Right ventricle myocardium superior (tissue), 1 donor: Measurements from ENCODE around the gene BACH2. TPM values are rescaled to one million over a fixed set of nuclear protein-coding genes. Genes with fewer than 3 reads are reported as not detected.

ENCODE experiments used
- ATAC-seq: fragments of 200-7000 bp; cut with Tn5 transposase; one replicate; pipeline ENCODE4 v1.9.1; 2020; ENCODE audit warnings: mild to moderate bottlenecking; ENCODE audit not compliant: poor library complexity
- DNase-seq: peaks from one replicate; pipeline ENCODE4 v3.0.0-alpha.2; 2020
- intact Hi-C: fragments of 100-400 bp; cut with DNase I; formaldehyde crosslinking; loops from one replicate; pipeline ENCODE4 v1.11.2; 2022
- total RNA-seq: library from RNA; stranded (reverse); fragmentation: NEBNext Ultra II Directional; extraction: Animal tissue kit (Norgen Biotek cat#: 25700); gene quantifications from one replicate; pipeline ENCODE4 v1.2.1, GENCODE V29; 2021
- donor health status: DM: no; HTN: yes; CAD: no; lungs with severe emphysema.

Gene BACH2
- total RNA-seq, 1 donor from 2014 or later = 1.9 TPM

DNA sequence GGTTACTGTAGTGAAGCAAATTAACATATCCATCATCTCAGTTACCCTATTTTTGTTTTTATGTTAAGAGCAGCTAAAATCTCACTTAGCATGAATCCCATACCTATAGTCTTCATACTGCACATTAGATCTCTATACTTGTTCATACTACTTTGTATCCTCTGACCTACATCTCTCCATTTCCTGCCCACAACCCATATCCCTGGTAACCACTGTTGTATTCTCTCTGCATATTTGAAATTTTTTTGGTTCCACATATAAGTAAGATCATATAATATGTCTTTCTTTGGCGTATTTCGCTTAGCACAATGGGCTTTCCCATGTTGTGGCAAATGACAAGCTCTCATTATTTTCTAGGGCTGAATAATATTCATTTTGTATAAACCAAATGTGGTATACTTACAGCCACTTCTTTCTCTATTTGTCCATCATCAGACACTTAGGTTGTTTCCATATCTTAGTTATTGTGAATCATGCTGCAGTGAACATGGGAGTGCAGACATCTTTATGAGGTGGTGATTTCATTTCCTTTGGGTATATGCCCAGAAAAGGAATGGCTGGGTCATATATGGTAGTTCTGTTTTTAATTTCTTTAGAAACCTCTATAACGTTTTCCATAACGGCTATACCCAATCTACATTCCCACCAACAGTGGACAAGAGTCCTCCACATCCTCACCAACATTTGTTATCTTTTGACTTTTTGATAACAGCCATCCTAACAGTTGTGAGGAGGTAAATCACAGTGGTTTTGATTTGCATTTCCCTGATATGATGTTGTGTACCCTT lies 39.8 kb downstream of the BACH2 start:
- DNase-seq = no peak
- ATAC-seq = no peak
- intact Hi-C loops = no loop called here

- intact Hi-C loops = no loop called here
- ATAC-seq (no peak), DNase-seq (no peak)
These were observed 43.0 kb downstream of the BACH2 start for GRCh38 chr6:90253631-90254030.

DNA sequence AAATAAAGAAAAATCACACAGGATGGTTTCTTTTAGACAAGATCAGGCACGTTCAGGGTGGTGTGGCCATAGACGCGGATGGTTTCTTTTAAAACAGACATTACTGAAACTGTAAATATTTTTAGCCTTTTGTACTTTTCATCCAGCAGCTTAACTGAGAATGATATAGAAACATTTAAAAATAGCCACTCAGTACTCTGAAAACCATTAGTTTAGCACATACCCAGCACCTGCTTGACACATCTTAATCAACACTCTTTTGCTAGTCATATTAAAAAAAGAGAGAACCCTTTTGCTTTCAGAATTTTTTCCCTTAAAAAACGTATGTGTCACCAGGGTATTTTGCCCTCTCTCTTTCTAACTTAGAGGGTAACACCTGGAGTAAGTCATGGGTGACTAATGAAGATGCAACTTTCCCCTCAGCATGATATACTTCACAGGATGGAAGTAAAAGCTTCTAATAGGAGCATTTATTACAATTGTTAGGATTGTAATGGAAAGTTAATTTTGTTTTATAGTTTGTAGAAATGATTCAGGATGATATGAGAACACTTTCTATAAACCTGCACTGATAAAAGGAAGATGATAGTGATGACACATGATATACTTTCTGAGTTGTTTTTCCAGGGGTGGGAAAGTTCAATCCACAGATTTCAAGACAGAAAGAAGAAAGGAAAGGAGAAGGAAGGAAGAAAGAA lies 45.2 kb downstream of the BACH2 start:
- intact Hi-C loops = no loop called here
- DNase-seq (no peak), ATAC-seq (no peak)

- ATAC-seq = no peak
- DNase-seq = no peak
- intact Hi-C loops = no loop called here
These were observed 46.2 kb downstream of the BACH2 start for GRCh38 chr6:90250405-90250804.

DNA sequence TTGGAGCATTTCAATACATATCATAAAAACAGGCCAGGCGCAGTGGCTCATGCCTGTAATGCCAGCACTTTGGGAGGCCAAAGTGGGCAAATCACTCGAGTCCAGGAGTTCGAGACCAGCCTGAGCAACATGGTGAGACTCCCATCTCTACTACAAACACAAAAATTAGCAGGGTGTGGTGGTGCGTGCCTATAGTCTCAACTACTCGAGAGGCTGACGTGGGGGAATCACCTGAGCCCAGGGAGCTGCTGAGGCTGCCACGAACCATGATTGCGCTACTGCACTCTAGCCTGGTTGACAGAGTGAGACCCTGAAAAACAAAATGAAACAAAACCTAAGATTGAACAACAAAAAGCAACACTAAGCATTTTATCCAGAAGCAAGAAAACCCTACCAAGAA lies 47.2 kb downstream of the BACH2 start:
- ATAC-seq = no peak
- intact Hi-C loops = no loop called here
- no peak for DNase-seq

DNA sequence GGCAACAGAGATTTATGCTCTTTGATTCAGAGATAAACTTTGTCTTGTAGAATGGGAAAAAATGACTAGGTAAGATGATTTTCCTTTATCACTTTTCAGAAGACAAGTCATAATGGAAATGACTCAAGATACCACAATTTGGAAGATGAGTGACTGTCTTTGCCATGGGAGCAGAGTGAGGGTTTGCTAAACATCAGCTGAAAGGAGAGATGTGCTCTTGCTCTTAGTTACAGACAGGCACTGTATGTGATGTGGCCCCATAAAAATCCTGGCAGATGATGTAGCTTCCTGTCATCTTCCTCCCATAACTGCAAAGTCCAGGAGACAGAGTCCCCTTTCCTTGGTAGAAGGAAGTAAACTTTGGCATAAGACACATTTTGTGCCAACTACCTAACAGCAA lies 47.6 kb downstream of the BACH2 start:
- intact Hi-C loops = no loop called here
- ATAC-seq (no peak), DNase-seq (no peak)

- ATAC-seq = no peak
- no peak for DNase-seq
- intact Hi-C loops = no loop called here
These were observed 49.4 kb downstream of the BACH2 start for GRCh38 chr6:90247262-90247661.

GRCh38 chr6:90241229-90241880 lies 55.3 kb downstream of the BACH2 start:
- intact Hi-C loops = no loop called here
- no peak for ATAC-seq
- no peak for DNase-seq

GRCh38 chr6:90238496-90239266 lies 58.0 kb downstream of the BACH2 start:
- intact Hi-C loops = no loop called here
- ATAC-seq (no peak), DNase-seq (no peak)

DNA sequence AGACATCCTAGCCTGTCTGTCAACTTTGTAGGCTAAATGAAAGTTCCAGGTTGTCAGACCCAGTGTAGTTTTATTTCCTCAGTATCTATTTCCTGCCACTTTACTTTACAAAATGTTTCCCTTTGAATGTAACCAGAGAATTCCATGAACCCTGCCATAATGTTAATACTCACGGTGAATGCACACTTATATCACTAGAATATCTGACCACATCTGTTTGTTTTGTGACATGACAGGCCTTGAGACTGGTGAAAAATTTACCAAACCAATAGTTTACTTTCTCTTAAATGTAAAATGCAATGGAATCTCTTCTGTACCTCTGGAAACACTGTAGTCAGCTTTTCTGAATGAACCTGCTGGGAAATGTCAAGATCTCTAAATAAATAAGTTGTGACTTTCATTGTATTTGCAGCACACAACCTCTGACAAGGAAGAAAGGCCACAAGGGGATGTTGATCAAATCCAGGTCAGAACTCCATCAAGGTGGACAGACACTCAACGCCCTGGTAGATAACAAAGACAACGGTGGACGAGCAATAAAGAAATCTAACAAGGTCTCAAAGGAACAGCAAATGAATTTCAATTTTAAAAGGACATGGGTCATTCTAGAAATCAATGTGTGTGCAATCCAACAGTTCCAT lies 59.2 kb downstream of the BACH2 start:
- intact Hi-C loops = no loop called here
- ATAC-seq = no peak
- no peak for DNase-seq

- intact Hi-C loops = no loop called here
- ATAC-seq (no peak), DNase-seq (no peak)
These were observed 62.6 kb downstream of the BACH2 start for GRCh38 chr6:90233994-90234393.

GRCh38 chr6:90233213-90233612 lies 63.4 kb downstream of the BACH2 start:
- intact Hi-C loops = no loop called here
- no peak for ATAC-seq
- DNase-seq = no peak

DNA sequence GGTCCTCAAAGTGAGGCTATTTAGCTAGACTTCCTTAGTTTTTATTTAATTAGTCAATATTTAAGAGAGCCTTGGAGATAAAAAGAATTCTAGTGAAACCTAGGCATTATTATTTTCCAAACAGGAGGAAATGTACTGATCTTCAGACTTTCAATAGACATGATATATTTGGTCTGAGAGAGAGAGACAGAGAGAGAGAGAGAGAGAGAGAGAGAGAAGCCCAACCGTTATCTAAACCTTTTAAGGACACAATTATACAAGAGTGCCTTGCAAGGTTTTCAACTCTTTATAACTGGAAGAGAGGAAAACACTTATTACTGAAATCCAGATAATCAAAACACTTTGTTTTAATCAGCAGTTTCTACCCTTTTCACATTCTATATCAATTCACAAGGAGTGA lies 64.8 kb downstream of the BACH2 start:
- intact Hi-C loops = no loop called here
- DNase-seq (no peak), ATAC-seq (no peak)

DNA sequence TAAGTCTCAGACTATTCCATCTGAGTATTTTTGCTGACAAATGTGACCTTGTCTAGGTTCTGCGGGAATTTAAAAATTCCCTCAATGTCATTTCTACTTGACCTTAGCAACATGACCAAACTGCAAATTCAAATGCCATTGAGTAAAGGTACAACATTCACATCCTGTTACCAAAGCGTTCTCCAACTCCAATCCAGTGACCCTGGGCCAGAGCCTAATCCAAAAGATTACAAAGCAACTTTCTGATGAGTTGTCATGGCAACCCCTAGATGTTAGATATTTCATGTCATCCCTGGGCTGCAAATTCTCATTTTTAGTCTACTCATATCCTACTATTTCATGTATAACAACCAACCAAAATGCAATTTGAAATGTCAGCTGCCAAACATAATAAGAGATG lies 65.3 kb downstream of the BACH2 start:
- intact Hi-C loops = no loop called here

GRCh38 chr6:90230548-90231215 lies 66.0 kb downstream of the BACH2 start:
- peak; percentile 66 for ATAC-seq
- intact Hi-C loops = no loop called here
- no peak for DNase-seq

More for the DNA sequence above, 65.3 kb downstream of the BACH2 start:
- no peak for DNase-seq
- ATAC-seq = no peak

DNA sequence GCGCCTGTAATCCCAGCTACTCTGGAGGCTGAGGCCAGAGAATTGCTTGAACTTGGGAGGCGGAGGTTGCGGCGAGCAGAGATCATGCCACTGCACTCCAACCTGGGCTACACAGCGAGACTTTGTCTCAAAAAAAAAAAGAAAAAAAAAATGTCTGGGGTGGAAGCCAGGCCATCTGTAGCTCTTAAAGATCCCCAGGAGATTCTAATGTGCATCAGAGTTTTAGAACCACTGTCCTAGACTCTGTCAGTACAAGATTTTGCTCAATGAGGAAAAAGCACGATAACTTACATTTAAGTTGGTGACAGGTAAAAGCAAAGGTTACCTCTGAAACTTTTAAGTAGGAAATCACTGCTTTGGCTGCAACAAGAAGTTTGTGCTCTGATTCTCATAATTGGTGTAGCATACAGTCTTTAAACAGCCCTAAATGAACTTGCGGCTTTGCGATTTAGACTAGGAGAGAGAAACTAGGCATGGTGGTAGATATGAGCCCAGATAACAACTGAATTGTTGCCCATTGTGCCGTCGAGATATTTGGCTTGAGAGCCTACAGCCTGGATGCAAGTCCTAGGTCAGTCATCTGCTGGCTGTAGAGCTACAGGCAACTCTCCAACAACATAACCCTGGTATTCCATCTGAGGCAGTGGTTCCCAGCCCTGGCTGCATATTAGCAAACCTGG lies 67.2 kb downstream of the BACH2 start:
- ATAC-seq (peak; percentile 33), DNase-seq (no peak)
- intact Hi-C loops = no loop called here

DNA sequence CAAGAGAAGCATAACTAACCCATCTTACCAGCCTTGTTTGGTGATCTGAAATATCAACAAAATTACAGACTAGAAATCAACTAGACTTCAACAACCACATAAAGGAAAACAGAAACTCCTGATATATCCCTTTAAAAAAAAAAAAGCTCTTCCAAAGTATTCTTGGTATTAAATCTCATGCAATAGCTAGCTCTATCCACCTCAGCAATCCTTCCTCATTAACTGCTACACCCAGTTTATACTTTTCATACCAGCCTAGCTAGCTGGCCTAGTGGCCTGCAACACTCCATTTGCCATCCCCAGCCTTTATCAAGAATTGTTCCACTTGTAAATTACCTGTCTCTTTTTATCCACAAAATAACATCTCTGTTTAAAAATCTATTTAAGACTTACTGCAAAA lies 69.0 kb downstream of the BACH2 start:
- intact Hi-C loops = no loop called here
- ATAC-seq (no peak), DNase-seq (no peak)

- ATAC-seq = peak; percentile 56
- intact Hi-C loops = no loop called here
- no peak for DNase-seq
These were observed 69.4 kb downstream of the BACH2 start for GRCh38 chr6:90227213-90227612.
